ENCODE data around the gene TP53TG3F.
"Not testable (repeated sequence)": the region's sequence is repeated elsewhere in the genome, so short reads cannot be mapped to it uniquely, and the experiment has no call there.

TP53TG3F gene

GRCh38 chr16:33459312-33459711, at the start of gene TP53TG3F:
TSS of gene TP53TG3F (plus strand) at chr16:33459612. CDS start at chr16:33459680, 68 bp downstream.
- DNase-seq: not testable (repeated sequence)

- DNase-seq: not testable (repeated sequence)
Measured at GRCh38 chr16:33491611-33492010, 32.2 kb downstream of the TP53TG3F start.

- not testable (repeated sequence) for DNase-seq
Measured at GRCh38 chr16:33507231-33507630, 47.8 kb downstream of the TP53TG3F start.

- not testable (repeated sequence) for DNase-seq
Measured at GRCh38 chr16:33509070-33509469, 49.7 kb downstream of the TP53TG3F start.

- not testable (repeated sequence) for DNase-seq
Measured at GRCh38 chr16:33509906-33510305, 50.5 kb downstream of the TP53TG3F start.

Data from activated T-cell treated with anti-CD3 and anti-CD28 coated beads for 4 hours (primary cell).